ENCODE results near the gene GSTM3.
"Not testable (repeated sequence)": the region's sequence is repeated elsewhere in the genome, so short reads cannot be mapped to it uniquely, and the experiment has no call there.

Gene GSTM3

GRCh38 chr1:109694400-109694799 is 46.4 kb downstream of the GSTM3 start:
- DNase-seq = not testable (repeated sequence)

GRCh38 chr1:109691759-109692158 is 49.1 kb downstream of the GSTM3 start:
- DNase-seq = no peak

- no peak for DNase-seq
Measured at GRCh38 chr1:109689844-109690405, 50.9 kb downstream of the GSTM3 start.

- DNase-seq = no peak
Measured at GRCh38 chr1:109687641-109688499, 53.0 kb downstream of the GSTM3 start, which contains the start of gene GSTM1. TSS of gene GSTM1 (plus strand) at chr1:109687817. CDS start at chr1:109687874, 57 bp downstream.

GRCh38 chr1:109687109-109687508 is 53.7 kb downstream of the GSTM3 start:
- not testable (repeated sequence) for DNase-seq

- not testable (repeated sequence) for DNase-seq
Measured at GRCh38 chr1:109685890-109686289, 54.9 kb downstream of the GSTM3 start.

GRCh38 chr1:109685399-109685798 is 55.4 kb downstream of the GSTM3 start:
- DNase-seq = not testable (repeated sequence)

- DNase-seq = not testable (repeated sequence)
Measured at GRCh38 chr1:109684777-109685176, 56.1 kb downstream of the GSTM3 start.
